Peyer's patch (tissue), 4 donors: ENCODE results near the gene BUD23.

Experiments
- POLR2A ChIP-seq, 2 donors: fragments of 450-650 bp; IDR thresholded peaks; one replicate each; pipeline ENCODE4 v1.5.1; 2017; ENCODE audit warnings: antibody characterized with exemption in 2 of 2, mild to moderate bottlenecking in 2 of 2, moderate library complexity in 2 of 2
- TF ChIP-seq, protein P1 (sequence below), 6 experiments: fragments of 450-650 bp in 4 of 6; fragments of 200-600 bp in 2 of 6; sonication (generic) in 1 of 6; IDR thresholded peaks; one replicate each; pipeline ENCODE4 v1.5.1; 2017 to 2019; ENCODE audit warnings: antibody characterized with exemption in 6 of 6, mild to moderate bottlenecking in 3 of 6, moderate library complexity in 1 of 6

DNA sequence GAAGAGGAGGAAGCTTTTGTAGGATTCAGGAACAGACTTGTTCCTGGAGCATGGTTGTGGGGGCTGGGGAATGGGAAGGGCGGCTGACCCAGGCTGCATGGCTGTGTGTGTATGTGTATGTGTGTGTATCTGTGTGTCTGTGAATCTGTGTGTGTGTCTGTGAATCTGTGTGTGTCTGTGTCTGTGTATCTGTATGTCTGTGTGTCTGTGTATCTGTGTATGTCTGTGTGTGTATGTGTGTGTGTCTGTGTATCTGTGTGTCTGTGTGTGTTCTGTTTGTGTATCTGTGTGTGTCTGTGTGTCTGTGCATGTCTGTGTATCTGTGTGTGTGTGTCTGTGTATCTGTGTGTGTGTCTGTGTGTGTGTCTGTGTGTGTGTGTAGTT is 42.7 kb downstream of the BUD23 start:
- TF ChIP-seq, protein P1, sequence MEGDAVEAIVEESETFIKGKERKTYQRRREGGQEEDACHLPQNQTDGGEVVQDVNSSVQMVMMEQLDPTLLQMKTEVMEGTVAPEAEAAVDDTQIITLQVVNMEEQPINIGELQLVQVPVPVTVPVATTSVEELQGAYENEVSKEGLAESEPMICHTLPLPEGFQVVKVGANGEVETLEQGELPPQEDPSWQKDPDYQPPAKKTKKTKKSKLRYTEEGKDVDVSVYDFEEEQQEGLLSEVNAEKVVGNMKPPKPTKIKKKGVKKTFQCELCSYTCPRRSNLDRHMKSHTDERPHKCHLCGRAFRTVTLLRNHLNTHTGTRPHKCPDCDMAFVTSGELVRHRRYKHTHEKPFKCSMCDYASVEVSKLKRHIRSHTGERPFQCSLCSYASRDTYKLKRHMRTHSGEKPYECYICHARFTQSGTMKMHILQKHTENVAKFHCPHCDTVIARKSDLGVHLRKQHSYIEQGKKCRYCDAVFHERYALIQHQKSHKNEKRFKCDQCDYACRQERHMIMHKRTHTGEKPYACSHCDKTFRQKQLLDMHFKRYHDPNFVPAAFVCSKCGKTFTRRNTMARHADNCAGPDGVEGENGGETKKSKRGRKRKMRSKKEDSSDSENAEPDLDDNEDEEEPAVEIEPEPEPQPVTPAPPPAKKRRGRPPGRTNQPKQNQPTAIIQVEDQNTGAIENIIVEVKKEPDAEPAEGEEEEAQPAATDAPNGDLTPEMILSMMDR (IDR thresholded peaks at IDR 0.05) = no peak
- TF ChIP-seq POLR2A (IDR thresholded peaks at IDR 0.05) = no peak
